NB4 (cell line): ENCODE data around the gene TSTD2.

Experiments
- POLR2A ChIP-seq: IDR thresholded peaks from 2 replicates; pipeline ENCODE4 v1.6.1; 2011; ENCODE audit warnings: mild to moderate bottlenecking; ENCODE audit not compliant: insufficient read length; ENCODE audit errors: extremely low read depth
- TF ChIP-seq, protein P1 (sequence below): IDR thresholded peaks from one replicate; pipeline ENCODE4 v1.5.1; 2012; ENCODE audit warnings: low read depth, low read length

GRCh38 chr9:97558701-97559101 is 74.5 kb downstream of the TSTD2 start:
- TF ChIP-seq, protein P1, sequence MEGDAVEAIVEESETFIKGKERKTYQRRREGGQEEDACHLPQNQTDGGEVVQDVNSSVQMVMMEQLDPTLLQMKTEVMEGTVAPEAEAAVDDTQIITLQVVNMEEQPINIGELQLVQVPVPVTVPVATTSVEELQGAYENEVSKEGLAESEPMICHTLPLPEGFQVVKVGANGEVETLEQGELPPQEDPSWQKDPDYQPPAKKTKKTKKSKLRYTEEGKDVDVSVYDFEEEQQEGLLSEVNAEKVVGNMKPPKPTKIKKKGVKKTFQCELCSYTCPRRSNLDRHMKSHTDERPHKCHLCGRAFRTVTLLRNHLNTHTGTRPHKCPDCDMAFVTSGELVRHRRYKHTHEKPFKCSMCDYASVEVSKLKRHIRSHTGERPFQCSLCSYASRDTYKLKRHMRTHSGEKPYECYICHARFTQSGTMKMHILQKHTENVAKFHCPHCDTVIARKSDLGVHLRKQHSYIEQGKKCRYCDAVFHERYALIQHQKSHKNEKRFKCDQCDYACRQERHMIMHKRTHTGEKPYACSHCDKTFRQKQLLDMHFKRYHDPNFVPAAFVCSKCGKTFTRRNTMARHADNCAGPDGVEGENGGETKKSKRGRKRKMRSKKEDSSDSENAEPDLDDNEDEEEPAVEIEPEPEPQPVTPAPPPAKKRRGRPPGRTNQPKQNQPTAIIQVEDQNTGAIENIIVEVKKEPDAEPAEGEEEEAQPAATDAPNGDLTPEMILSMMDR: no peak
- no peak for TF ChIP-seq POLR2A
